Pancreas (tissue), 10 donors: ENCODE measurements around the gene GOLGA6L10. TPM values are rescaled to one million over a fixed set of nuclear protein-coding genes. Genes with fewer than 3 reads are reported as not detected.
"Not testable (repeated sequence)": the region's sequence is repeated elsewhere in the genome, so short reads cannot be mapped to it uniquely, and the experiment has no call there.

ENCODE experiments used
- ATAC-seq, 4 donors: fragments of 200-7000 bp; cut with Tn5 transposase; one replicate each; pipeline versions ENCODE4 v1.8.0 to v1.9.1; 2020; ENCODE audit warnings: mild to moderate bottlenecking in 4 of 4, moderate library complexity in 4 of 4
- DNase-seq, 6 donors: peaks; one replicate each; pipeline ENCODE4 v3.0.0-alpha.2; 2020
- FAIRE-seq: peaks from 2 replicates; lab custom pipeline; 2012; peaks lifted over from hg19 to GRCh38; lab: Jason Lieb, UNC
- H3K27ac ChIP-seq, 4 donors: fragments of 200-600 bp; sonication (generic); 1 replicate in 3 of 4; 2 replicates in 1 of 4; pipeline versions ENCODE4 v1.5.0 to v1.8.0; 2020
- H3K27me3 ChIP-seq, 4 donors: fragments of 200-600 bp; one replicate each; pipeline ENCODE4 v1.8.0; 2021
- H3K36me3 ChIP-seq, 3 donors: fragments of 200-600 bp; sonication (generic) in 1 of 3; one replicate each; pipeline versions ENCODE4 v1.5.0 to v1.8.0; 2020 to 2021
- H3K4me1 ChIP-seq, 3 donors: fragments of 200-600 bp; one replicate each; pipeline ENCODE4 v1.8.0; 2021
- H3K4me3 ChIP-seq, 4 donors: fragments of 200-600 bp; sonication (generic) in 2 of 4; one replicate each; pipeline versions ENCODE4 v1.5.0 to v1.8.0; 2020 to 2021
- H3K9me3 ChIP-seq, 4 donors: fragments of 200-600 bp; one replicate each; pipeline ENCODE4 v1.8.0; 2021
- CTCF ChIP-seq, 4 donors: fragments of 200-600 bp; sonication (generic) in 3 of 4; IDR thresholded peaks; one replicate each; pipeline versions ENCODE4 v1.5.0 to v1.8.0; 2021; ENCODE audit warnings: antibody characterized with exemption in 4 of 4
- WGBS, 2 donors: extraction: QIAGEN DNeasy Blood & Tissue Kit; methylation state at CpG; one replicate each; pipeline ENCODE4 v1.1.7; 2013; 5-methylcytosine and 5-hydroxymethylcytosine counted together
- intact Hi-C, 3 donors: fragments of 100-400 bp; cut with DNase I; formaldehyde crosslinking; loops; one replicate each; pipeline versions ENCODE4 v1.11.1 to v1.14.2; 2022
- polyA plus RNA-seq, 2 donors: library from polyadenylated mRNA; stranded (reverse); fragments of 200-250 nt; gene quantifications; one replicate each; pipeline ENCODE4 v1.2.3, GENCODE V29; 2013
- total RNA-seq, 6 donors: library from RNA; stranded (reverse); fragmentation: NEBNext Ultra II Directional in 4 of 6; extraction: Animal tissue kit (Norgen Biotek cat#: 25700) in 4 of 6; gene quantifications; one replicate each; pipeline versions ENCODE4 v1.2.1 to v1.2.4, GENCODE V29; 2021 to 2023
- donor health status: healthy with polysubstance abuse.
- donor health status: DM: no; HTN: no; CAD: no; lungs with moderate emphysema.
- donor health status: DM: no; HTN: no; CAD: no.
- donor health status: control.
- donor health status: control.
- donor health status: Bipolar disorder and iron deficiency.
- donor health status: DM: yes; HTN: yes; CAD: no.
- donor health status: DM: no; HTN: no; CAD: no.
- donor health status: DM: no; HTN: no; CAD: no.
- donor health status: DM: yes; HTN: yes; CAD: no.

GOLGA6L10 gene
- total and polyA plus RNA-seq, 8 donors, result 0.49 to 4.3 (median 1.5) TPM

GRCh38 chr15:82319522-82320278 lies 29.6 kb downstream of the GOLGA6L10 start:
- intact Hi-C loops, H3K36me3 ChIP-seq, H3K4me3 ChIP-seq, H3K27ac ChIP-seq, H3K4me1 ChIP-seq, FAIRE-seq, H3K27me3 ChIP-seq, ATAC-seq, H3K9me3 ChIP-seq: not testable (repeated sequence)
- 88 to 89% methylated on average over 15 to 16 of the region's 19 CpGs for WGBS, 2 donors
- DNase-seq, result peak in 1 of 6 donors; percentile 32

GRCh38 chr15:82318281-82318680 lies 31.0 kb downstream of the GOLGA6L10 start:
- DNase-seq, result peak in 1 of 6 donors; percentile 36
- H3K4me1 ChIP-seq, H3K4me3 ChIP-seq, intact Hi-C loops, H3K27me3 ChIP-seq, H3K9me3 ChIP-seq, H3K36me3 ChIP-seq, FAIRE-seq, ATAC-seq, H3K27ac ChIP-seq: not testable (repeated sequence)
- 84 to 99% methylated on average over 7 to 8 of the region's 8 CpGs for WGBS, 2 donors

GRCh38 chr15:82317516-82317915 lies 31.8 kb downstream of the GOLGA6L10 start:
- intact Hi-C loops, H3K27ac ChIP-seq, FAIRE-seq, H3K27me3 ChIP-seq, H3K9me3 ChIP-seq, H3K36me3 ChIP-seq, ATAC-seq, H3K4me3 ChIP-seq, H3K4me1 ChIP-seq: not testable (repeated sequence)
- 73 to 75% methylated on average over 7 of the region's 7 CpGs for WGBS, 2 donors
- peak in 1 of 6 donors; percentile 60 for DNase-seq

- H3K4me1 ChIP-seq, result no peaks in the 10 kb centered on the region
- no peaks in the 10 kb centered on the region for H3K36me3 ChIP-seq
- no peak for FAIRE-seq
- H3K27ac ChIP-seq, result no peak overlapping the region
- no peaks in the 10 kb centered on the region for H3K9me3 ChIP-seq
- no peak for TF ChIP-seq CTCF (IDR thresholded peaks at IDR 0.05)
- ATAC-seq, result no peak
- intact Hi-C loops, result no loop called here
- H3K4me3 ChIP-seq, result no peak overlapping the region
- DNase-seq, result peak in 1 of 6 donors; percentile 41
- 82 to 86% methylated on average over 12 of the region's 12 CpGs for whole genome bisulfite sequencing, 2 donors
- no peaks in the 10 kb centered on the region for H3K27me3 ChIP-seq
Observed at GRCh38 chr15:82317091-82317489, 32.2 kb downstream of the GOLGA6L10 start.

GRCh38 chr15:82316247-82317090 lies 32.8 kb downstream of the GOLGA6L10 start:
- FAIRE-seq, ATAC-seq, H3K27me3 ChIP-seq, H3K4me3 ChIP-seq, H3K9me3 ChIP-seq, DNase-seq, H3K27ac ChIP-seq, H3K4me1 ChIP-seq, intact Hi-C loops, H3K36me3 ChIP-seq: not testable (repeated sequence)
- WGBS, 2 donors, result 85 to 89% methylated on average over 23 of the region's 23 CpGs

GRCh38 chr15:82315519-82316246 lies 33.6 kb downstream of the GOLGA6L10 start:
- no peaks in the 10 kb centered on the region for H3K36me3 ChIP-seq
- no peak for FAIRE-seq
- DNase-seq, result no peak
- no peak for ATAC-seq
- H3K9me3 ChIP-seq, result no peaks in the 10 kb centered on the region
- no peak overlapping the region for H3K27ac ChIP-seq
- intact Hi-C loops, result no loop called here
- no peaks in the 10 kb centered on the region for H3K4me1 ChIP-seq
- 72 to 83% methylated on average over 24 of the region's 24 CpGs for WGBS, 2 donors
- TF ChIP-seq CTCF (IDR thresholded peaks at IDR 0.05), result no peak
- H3K4me3 ChIP-seq, result no peak overlapping the region
- H3K27me3 ChIP-seq, result no peaks in the 10 kb centered on the region
